ENCODE measurements around the gene DCDC2C.

The DCDC2C gene

DNA sequence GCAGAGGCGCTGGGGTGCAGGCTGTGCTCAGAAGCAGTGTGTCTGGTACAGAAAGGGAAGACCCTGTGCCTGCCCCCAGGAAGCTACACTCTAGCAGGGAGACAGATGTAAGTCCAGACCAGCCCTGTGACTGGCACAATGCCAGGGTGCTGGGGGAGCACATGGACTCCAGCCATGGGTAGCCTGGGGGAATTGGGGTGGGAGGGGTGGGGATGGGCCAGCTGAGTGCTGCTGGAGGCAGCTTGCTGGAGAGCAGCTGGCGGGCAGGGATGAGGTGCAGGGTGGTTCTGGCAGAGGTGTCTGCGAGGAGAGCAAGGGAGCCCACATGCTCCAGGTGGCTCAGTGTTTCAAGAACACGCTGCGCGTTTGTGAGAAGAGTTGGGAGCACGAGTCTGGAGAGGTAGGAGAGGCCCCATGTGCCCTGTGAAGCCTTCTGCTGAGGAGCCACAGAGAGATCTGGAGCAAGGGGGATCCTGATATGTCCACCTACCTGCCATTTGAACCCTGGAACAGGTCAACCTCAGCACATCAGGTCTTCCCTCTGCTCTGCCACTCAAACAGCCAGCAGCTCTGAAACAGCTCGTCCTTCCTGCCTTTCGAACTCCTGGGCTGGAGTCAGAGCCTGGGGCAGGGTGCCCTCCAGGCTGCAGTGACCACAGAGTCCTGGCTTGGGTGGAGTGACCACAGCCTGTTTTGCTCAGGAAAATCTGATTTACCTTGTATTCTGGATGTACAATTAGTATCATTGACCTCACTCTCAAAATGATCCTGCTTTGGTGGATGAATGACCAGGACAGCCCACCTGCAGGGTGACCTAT is 30.3 kb upstream of the DCDC2C start:
- H3K9ac ChIP-seq (ENCODE audit: low read length in 5 of 5), result no peak overlapping the region
- H3K9me3 ChIP-seq (ENCODE audit: control insufficient read depth in 5 of 5, low read length in 5 of 5), result no peaks in the 10 kb centered on the region
- no peaks in the 10 kb centered on the region for H3K4me1 ChIP-seq (ENCODE audit: control insufficient read depth in 5 of 5, insufficient read depth in 5 of 5, low read length in 5 of 5)
- no peak overlapping the region for H3K4me3 ChIP-seq (ENCODE audit: low read depth in 1 of 5, low read length in 5 of 5)
- H3K27ac ChIP-seq (ENCODE audit: low read depth, low read length), result no peak overlapping the region
- H3K27me3 ChIP-seq (ENCODE audit: control insufficient read depth in 5 of 5, insufficient read depth in 4 of 5, low read length in 5 of 5), result peaks cover 0 to 10% (median 3%) of the 10 kb centered on the region in 5 donors
- no peaks in the 10 kb centered on the region for H3K36me3 ChIP-seq (ENCODE audit: control insufficient read depth in 5 of 5, insufficient read depth in 5 of 5, low read length in 5 of 5)

DNA sequence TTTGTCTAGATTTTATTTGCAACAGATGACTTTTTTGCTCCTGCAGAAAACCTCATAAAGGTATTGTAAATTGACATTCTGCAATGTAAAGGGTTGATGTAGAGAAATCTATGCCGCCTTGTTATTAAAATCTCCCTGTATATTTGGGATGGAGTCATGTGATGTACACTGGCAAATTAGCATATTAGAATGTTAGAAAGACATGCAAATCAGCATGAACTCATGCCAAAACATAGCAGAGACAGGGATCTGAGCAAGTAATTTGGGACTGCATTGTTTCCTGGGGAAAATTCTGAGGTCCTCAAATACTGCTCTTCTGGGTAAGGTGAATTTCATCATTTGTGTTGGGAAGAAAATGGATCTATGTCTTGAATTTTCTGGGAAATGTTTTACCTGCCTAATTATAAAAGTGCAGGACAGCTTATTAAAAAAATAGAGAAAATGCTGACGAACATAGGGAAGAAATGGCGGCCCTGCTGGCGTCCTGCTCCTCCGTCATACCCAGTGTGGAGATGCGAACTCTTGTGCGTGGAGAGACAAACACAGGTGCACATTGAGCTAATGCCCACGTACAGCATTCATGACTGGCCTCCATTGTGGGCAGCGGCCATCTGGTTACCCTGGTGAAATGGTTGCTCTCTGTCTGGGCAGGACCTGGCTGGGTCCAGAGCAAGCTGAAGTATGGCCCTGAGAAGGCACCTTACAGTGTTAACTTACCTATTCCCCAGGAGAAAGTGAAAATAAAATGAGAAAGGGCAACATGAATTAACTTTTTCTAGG is 29.1 kb upstream of the DCDC2C start:
- H3K9ac ChIP-seq (ENCODE audit: low read length in 5 of 5), result no peak overlapping the region
- H3K4me3 ChIP-seq (ENCODE audit: low read depth in 1 of 5, low read length in 5 of 5), result no peak overlapping the region
- H3K27me3 ChIP-seq (ENCODE audit: control insufficient read depth in 5 of 5, insufficient read depth in 4 of 5, low read length in 5 of 5), result peaks cover 0 to 10% (median 4%) of the 10 kb centered on the region in 5 donors
- H3K36me3 ChIP-seq (ENCODE audit: control insufficient read depth in 5 of 5, insufficient read depth in 5 of 5, low read length in 5 of 5), result no peaks in the 10 kb centered on the region
- no peak overlapping the region for H3K27ac ChIP-seq (ENCODE audit: low read depth, low read length)
- H3K9me3 ChIP-seq (ENCODE audit: control insufficient read depth in 5 of 5, low read length in 5 of 5), result no peaks in the 10 kb centered on the region
- H3K4me1 ChIP-seq (ENCODE audit: control insufficient read depth in 5 of 5, insufficient read depth in 5 of 5, low read length in 5 of 5), result no peaks in the 10 kb centered on the region

- Histone ChIP-seq H3K9ac (ENCODE audit: low read length in 5 of 5) (no peak overlapping the region), H3K27ac (ENCODE audit: low read depth, low read length) (no peak overlapping the region), H3K4me1 (ENCODE audit: control insufficient read depth in 5 of 5, insufficient read depth in 5 of 5, low read length in 5 of 5) (no peaks in the 10 kb centered on the region), H3K36me3 (ENCODE audit: control insufficient read depth in 5 of 5, insufficient read depth in 5 of 5, low read length in 5 of 5) (no peaks in the 10 kb centered on the region), H3K4me3 (ENCODE audit: low read depth in 1 of 5, low read length in 5 of 5) (no peak overlapping the region), H3K27me3 (ENCODE audit: control insufficient read depth in 5 of 5, insufficient read depth in 4 of 5, low read length in 5 of 5) (peaks cover 0 to 8% (median 4%) of the 10 kb centered on the region in 5 donors), H3K9me3 (ENCODE audit: control insufficient read depth in 5 of 5, low read length in 5 of 5) (no peaks in the 10 kb centered on the region)
These were observed 27.7 kb upstream of the DCDC2C start for GRCh38 chr2:3675687-3676086.

- H3K4me1 ChIP-seq (ENCODE audit: control insufficient read depth in 5 of 5, insufficient read depth in 5 of 5, low read length in 5 of 5), result no peaks in the 10 kb centered on the region
- no peak overlapping the region for H3K27ac ChIP-seq (ENCODE audit: low read depth, low read length)
- H3K9me3 ChIP-seq (ENCODE audit: control insufficient read depth in 5 of 5, low read length in 5 of 5), result no peaks in the 10 kb centered on the region
- no peak overlapping the region for H3K4me3 ChIP-seq (ENCODE audit: low read depth in 1 of 5, low read length in 5 of 5)
- H3K27me3 ChIP-seq (ENCODE audit: control insufficient read depth in 5 of 5, insufficient read depth in 4 of 5, low read length in 5 of 5), result peaks cover 0 to 8% (median 4%) of the 10 kb centered on the region in 5 donors
- H3K36me3 ChIP-seq (ENCODE audit: control insufficient read depth in 5 of 5, insufficient read depth in 5 of 5, low read length in 5 of 5), result no peaks in the 10 kb centered on the region
- no peak overlapping the region for H3K9ac ChIP-seq (ENCODE audit: low read length in 5 of 5)
These were observed 25.9 kb upstream of the DCDC2C start for GRCh38 chr2:3677436-3677835.

DNA sequence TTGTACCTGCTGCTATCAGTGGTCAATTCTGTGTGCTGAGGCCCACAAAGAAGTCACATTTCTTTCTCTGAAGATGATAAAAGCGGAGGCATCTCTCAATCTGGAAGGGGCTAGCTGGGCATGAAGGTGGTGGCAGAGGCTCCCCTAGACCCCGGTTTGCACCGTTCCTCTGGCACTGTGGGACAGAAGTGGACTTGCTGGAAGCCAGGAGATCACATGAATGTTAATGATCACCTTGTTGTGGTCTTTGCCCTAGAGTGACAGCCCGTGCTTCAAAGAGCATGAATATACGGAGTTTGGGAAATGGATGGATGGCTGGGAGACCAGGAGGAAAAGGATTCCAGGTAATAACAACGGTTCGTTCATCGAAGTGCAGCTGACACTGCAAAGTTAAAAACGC is 25.2 kb upstream of the DCDC2C start:
- Histone ChIP-seq H3K27ac (ENCODE audit: low read depth, low read length) (no peak overlapping the region), H3K4me3 (ENCODE audit: low read depth in 1 of 5, low read length in 5 of 5) (no peak overlapping the region), H3K27me3 (ENCODE audit: control insufficient read depth in 5 of 5, insufficient read depth in 4 of 5, low read length in 5 of 5) (peaks cover 0 to 4% (median 2%) of the 10 kb centered on the region in 5 donors), H3K36me3 (ENCODE audit: control insufficient read depth in 5 of 5, insufficient read depth in 5 of 5, low read length in 5 of 5) (no peaks in the 10 kb centered on the region), H3K4me1 (ENCODE audit: control insufficient read depth in 5 of 5, insufficient read depth in 5 of 5, low read length in 5 of 5) (no peaks in the 10 kb centered on the region), H3K9ac (ENCODE audit: low read length in 5 of 5) (no peak overlapping the region), H3K9me3 (ENCODE audit: control insufficient read depth in 5 of 5, low read length in 5 of 5) (no peaks in the 10 kb centered on the region)

GRCh38 chr2:3679180-3679579 is 24.2 kb upstream of the DCDC2C start:
- H3K9me3 ChIP-seq (ENCODE audit: control insufficient read depth in 5 of 5, low read length in 5 of 5), result no peaks in the 10 kb centered on the region
- no peaks in the 10 kb centered on the region for H3K36me3 ChIP-seq (ENCODE audit: control insufficient read depth in 5 of 5, insufficient read depth in 5 of 5, low read length in 5 of 5)
- no peak overlapping the region for H3K4me3 ChIP-seq (ENCODE audit: low read depth in 1 of 5, low read length in 5 of 5)
- H3K27ac ChIP-seq (ENCODE audit: low read depth, low read length), result no peak overlapping the region
- H3K27me3 ChIP-seq (ENCODE audit: control insufficient read depth in 5 of 5, insufficient read depth in 4 of 5, low read length in 5 of 5), result peaks cover 0 to 4% (median 0%) of the 10 kb centered on the region in 5 donors
- no peaks in the 10 kb centered on the region for H3K4me1 ChIP-seq (ENCODE audit: control insufficient read depth in 5 of 5, insufficient read depth in 5 of 5, low read length in 5 of 5)
- no peak overlapping the region for H3K9ac ChIP-seq (ENCODE audit: low read length in 5 of 5)

GRCh38 chr2:3679616-3680393 is 23.6 kb upstream of the DCDC2C start:
- H3K27me3 ChIP-seq (ENCODE audit: control insufficient read depth in 5 of 5, insufficient read depth in 4 of 5, low read length in 5 of 5), result peaks cover 0 to 4% (median 0%) of the 10 kb centered on the region in 5 donors
- no peaks in the 10 kb centered on the region for H3K36me3 ChIP-seq (ENCODE audit: control insufficient read depth in 5 of 5, insufficient read depth in 5 of 5, low read length in 5 of 5)
- H3K27ac ChIP-seq (ENCODE audit: low read depth, low read length), result no peak overlapping the region
- H3K4me3 ChIP-seq (ENCODE audit: low read depth in 1 of 5, low read length in 5 of 5), result no peak overlapping the region
- H3K4me1 ChIP-seq (ENCODE audit: control insufficient read depth in 5 of 5, insufficient read depth in 5 of 5, low read length in 5 of 5), result no peaks in the 10 kb centered on the region
- no peak overlapping the region for H3K9ac ChIP-seq (ENCODE audit: low read length in 5 of 5)
- no peaks in the 10 kb centered on the region for H3K9me3 ChIP-seq (ENCODE audit: control insufficient read depth in 5 of 5, low read length in 5 of 5)

- H3K9me3 ChIP-seq (ENCODE audit: control insufficient read depth in 5 of 5, low read length in 5 of 5), result no peaks in the 10 kb centered on the region
- no peaks in the 10 kb centered on the region for H3K4me1 ChIP-seq (ENCODE audit: control insufficient read depth in 5 of 5, insufficient read depth in 5 of 5, low read length in 5 of 5)
- H3K27me3 ChIP-seq (ENCODE audit: control insufficient read depth in 5 of 5, insufficient read depth in 4 of 5, low read length in 5 of 5), result peaks cover 0 to 4% (median 0%) of the 10 kb centered on the region in 5 donors
- H3K36me3 ChIP-seq (ENCODE audit: control insufficient read depth in 5 of 5, insufficient read depth in 5 of 5, low read length in 5 of 5), result no peaks in the 10 kb centered on the region
- H3K9ac ChIP-seq (ENCODE audit: low read length in 5 of 5), result no peak overlapping the region
- H3K4me3 ChIP-seq (ENCODE audit: low read depth in 1 of 5, low read length in 5 of 5), result no peak overlapping the region
- H3K27ac ChIP-seq (ENCODE audit: low read depth, low read length), result no peak overlapping the region
These were observed 22.6 kb upstream of the DCDC2C start for GRCh38 chr2:3680548-3681345.

- Histone ChIP-seq H3K27me3 (ENCODE audit: control insufficient read depth in 5 of 5, insufficient read depth in 4 of 5, low read length in 5 of 5) (peaks cover 0 to 4% (median 0%) of the 10 kb centered on the region in 5 donors), H3K9ac (ENCODE audit: low read length in 5 of 5) (no peak overlapping the region), H3K27ac (ENCODE audit: low read depth, low read length) (no peak overlapping the region), H3K4me3 (ENCODE audit: low read depth in 1 of 5, low read length in 5 of 5) (no peak overlapping the region), H3K4me1 (ENCODE audit: control insufficient read depth in 5 of 5, insufficient read depth in 5 of 5, low read length in 5 of 5) (no peaks in the 10 kb centered on the region), H3K9me3 (ENCODE audit: control insufficient read depth in 5 of 5, low read length in 5 of 5) (no peaks in the 10 kb centered on the region), H3K36me3 (ENCODE audit: control insufficient read depth in 5 of 5, insufficient read depth in 5 of 5, low read length in 5 of 5) (no peaks in the 10 kb centered on the region)
These were observed 21.8 kb upstream of the DCDC2C start for GRCh38 chr2:3681625-3682024.

Measured in subcutaneous abdominal adipose tissue (tissue), 5 donors.